Activated naive CD4-positive, alpha-beta T cell treated with anti-CD3 and anti-CD28 coated beads for 36 hours (primary cell): ENCODE data around the gene HSPA2. TPM values are rescaled to one million over a fixed set of nuclear protein-coding genes. Genes with fewer than 3 reads are reported as not detected.

Source experiments
- CTCF ChIA-PET: fragments of 350-600 bp; sonication (Branson Sonifier 250); formaldehyde crosslinking; loops from one replicate; lab custom pipeline; 2021; ENCODE audit warnings: antibody characterized with exemption; lab: Charles Lee
- DNase-seq: peaks from one replicate; pipeline ENCODE4 v3.0.0-alpha.2; 2020
- H3K27ac Mint-ChIP-seq: one replicate; pipeline ENCODE4 v1.8.0; 2021; ENCODE audit warnings: mild to moderate bottlenecking, mixed read lengths
- H3K27me3 Mint-ChIP-seq: one replicate; pipeline ENCODE4 v1.8.0; 2021; ENCODE audit warnings: low read depth, mixed read lengths
- H3K36me3 Mint-ChIP-seq: one replicate; pipeline ENCODE4 v1.8.0; 2021; ENCODE audit warnings: low read depth, mixed read lengths
- H3K4me1 Mint-ChIP-seq: one replicate; pipeline ENCODE4 v1.8.0; 2021; ENCODE audit warnings: low read depth, mixed read lengths
- H3K4me3 Mint-ChIP-seq: one replicate; pipeline ENCODE4 v1.8.0; 2021; ENCODE audit warnings: mild to moderate bottlenecking, moderate library complexity, mixed read lengths
- H3K9me3 Mint-ChIP-seq: one replicate; pipeline ENCODE4 v1.8.0; 2021; ENCODE audit warnings: mixed read lengths
- intact Hi-C: fragments of 100-400 bp; cut with micrococcal nuclease; formaldehyde crosslinking; loops from one replicate; pipeline ENCODE4 v1.15.1; 2023
- total RNA-seq, 2 experiments: library from RNA; stranded (reverse); gene quantifications; one replicate each; pipeline ENCODE4 v1.2.3, GENCODE V29; 2021

The HSPA2 gene
- 1 to 10 TPM; 4.1 to 5.1 TPM for total RNA-seq

GRCh38 chr14:64540208-64541202, at the start of gene HSPA2:
Gene HSPA2 (plus strand): TSS chr14:64540741. CDS start chr14:64540850, 109 bp downstream.
- Mint-ChIP-seq H3K36me3 (peaks cover 6% of the 10 kb centered on the region), H3K27ac (peak within 1 kb of the TSS; percentile 83), H3K4me3 (peak within 1 kb of the TSS; percentile 92), H3K27me3 (peaks cover 22% of the 10 kb centered on the region), H3K9me3 (peaks cover 2% of the 10 kb centered on the region), H3K4me1 (peaks cover 30% of the 10 kb centered on the region)
- DNase-seq: peak; percentile 97
- intact Hi-C loops: loop anchor here (1.0 to 10.0 kb wide), 8 partner anchors 9 to 686 kb away; partner anchors contain the start of genes AKAP5, FNTB, MTHFD1 and PPP1R36
- CTCF ChIA-PET: interaction anchor here (0.7 to 3.5 kb wide), 10 partner anchors 9 to 102 kb away, joined by 3 to 15 read pairs (median 4); partner anchors contain the start of gene PPP1R36

- intact Hi-C loops: no loop called here
- H3K4me1 Mint-ChIP-seq: peaks cover 46% of the 10 kb centered on the region
- H3K4me3 Mint-ChIP-seq: no peak overlapping the region
- H3K36me3 Mint-ChIP-seq: peaks cover 37% of the 10 kb centered on the region
- no peaks in the 10 kb centered on the region for H3K9me3 Mint-ChIP-seq
- DNase-seq: no peak
- CTCF ChIA-PET: interaction anchor here (0.5 to 2.2 kb wide), 3 partner anchors 12 to 36 kb away, joined by 4 to 5 read pairs (median 5); no protein-coding TSS in a partner anchor
- no peak overlapping the region for H3K27ac Mint-ChIP-seq
- no peaks in the 10 kb centered on the region for H3K27me3 Mint-ChIP-seq
These were observed 48.9 kb upstream of the HSPA2 start for GRCh38 chr14:64491637-64492036.

- H3K36me3 Mint-ChIP-seq: peaks cover 28% of the 10 kb centered on the region
- intact Hi-C loops: no loop called here
- H3K27me3 Mint-ChIP-seq: no peaks in the 10 kb centered on the region
- H3K9me3 Mint-ChIP-seq: no peaks in the 10 kb centered on the region
- H3K27ac Mint-ChIP-seq: no peak overlapping the region
- no peak overlapping the region for H3K4me3 Mint-ChIP-seq
- DNase-seq: no peak
- peaks cover 50% of the 10 kb centered on the region for H3K4me1 Mint-ChIP-seq
- CTCF ChIA-PET: interaction anchor here (0.6 to 1.0 kb wide), 5 partner anchors 14 to 344 kb away, joined by 3 to 6 read pairs (median 4); no protein-coding TSS in a partner anchor
These were observed 47.1 kb upstream of the HSPA2 start for GRCh38 chr14:64493455-64493854.

GRCh38 chr14:64495252-64495651, 45.3 kb upstream of the HSPA2 start:
- H3K27me3 Mint-ChIP-seq: no peaks in the 10 kb centered on the region
- no peak overlapping the region for H3K27ac Mint-ChIP-seq
- no peak for DNase-seq
- H3K4me3 Mint-ChIP-seq: no peak overlapping the region
- CTCF ChIA-PET: interaction anchor here (0.7 kb wide), 1 partner anchor 66 kb away, joined by 3 read pairs; no protein-coding TSS in a partner anchor
- H3K4me1 Mint-ChIP-seq: peaks cover 65% of the 10 kb centered on the region
- intact Hi-C loops: no loop called here
- peaks cover 32% of the 10 kb centered on the region for H3K36me3 Mint-ChIP-seq
- H3K9me3 Mint-ChIP-seq: no peaks in the 10 kb centered on the region

- no peak overlapping the region for H3K27ac Mint-ChIP-seq
- H3K9me3 Mint-ChIP-seq: no peaks in the 10 kb centered on the region
- CTCF ChIA-PET: interaction anchor here (0.5 to 2.3 kb wide), 11 partner anchors 13 to 511 kb away, joined by 3 to 11 read pairs (median 5); no protein-coding TSS in a partner anchor
- no peaks in the 10 kb centered on the region for H3K27me3 Mint-ChIP-seq
- DNase-seq: no peak
- intact Hi-C loops: no loop called here
- H3K4me3 Mint-ChIP-seq: no peak overlapping the region
- peaks cover 23% of the 10 kb centered on the region for H3K36me3 Mint-ChIP-seq
- peaks cover 66% of the 10 kb centered on the region for H3K4me1 Mint-ChIP-seq
These were observed 43.8 kb upstream of the HSPA2 start for GRCh38 chr14:64496764-64497163.

- intact Hi-C loops: loop anchor here (2.0 to 10.0 kb wide), 3 partner anchors 15 to 775 kb away; partner anchors contain the start of gene SGPP1
- no peak for DNase-seq
- CTCF ChIA-PET: interaction anchor here (2.1 to 3.5 kb wide), 2 partner anchors 11 to 20 kb away, joined by 8 to 32 read pairs; no protein-coding TSS in a partner anchor
- H3K36me3 Mint-ChIP-seq: peaks cover 20% of the 10 kb centered on the region
- H3K4me1 Mint-ChIP-seq: peaks cover 45% of the 10 kb centered on the region
- no peaks in the 10 kb centered on the region for H3K27me3 Mint-ChIP-seq
- H3K27ac Mint-ChIP-seq: peak overlapping the region; percentile 97
- H3K9me3 Mint-ChIP-seq: no peaks in the 10 kb centered on the region
- peak overlapping the region; percentile 56 for H3K4me3 Mint-ChIP-seq
These were observed 40.5 kb upstream of the HSPA2 start for GRCh38 chr14:64500088-64500487.

GRCh38 chr14:64501411-64502171, 39.0 kb upstream of the HSPA2 start:
- CTCF ChIA-PET: interaction anchor here (0.6 to 3.5 kb wide), 6 partner anchors 9 to 267 kb away, joined by 3 to 32 read pairs (median 5); partner anchors contain the start of gene HSPA2
- peak overlapping the region; percentile 91 for H3K4me3 Mint-ChIP-seq
- H3K9me3 Mint-ChIP-seq: no peaks in the 10 kb centered on the region
- H3K27ac Mint-ChIP-seq: peak overlapping the region; percentile 97
- H3K4me1 Mint-ChIP-seq: peaks cover 47% of the 10 kb centered on the region
- no peaks in the 10 kb centered on the region for H3K27me3 Mint-ChIP-seq
- peak; percentile 12 for DNase-seq
- H3K36me3 Mint-ChIP-seq: peaks cover 20% of the 10 kb centered on the region
- intact Hi-C loops: loop anchor here (1.0 to 10.0 kb wide), 6 partner anchors 10 to 859 kb away; partner anchors contain the start of genes SGPP1 and SYNE2

GRCh38 chr14:64502456-64502855, 38.1 kb upstream of the HSPA2 start:
- Mint-ChIP-seq H3K27me3 (no peaks in the 10 kb centered on the region), H3K27ac (peak overlapping the region; percentile 97), H3K36me3 (peaks cover 20% of the 10 kb centered on the region), H3K4me1 (peaks cover 49% of the 10 kb centered on the region), H3K9me3 (no peaks in the 10 kb centered on the region), H3K4me3 (peak overlapping the region; percentile 91)
- peak; percentile 31 for DNase-seq
- intact Hi-C loops: loop anchor here (1.0 to 10.0 kb wide), 5 partner anchors 9 to 860 kb away; partner anchors contain the start of genes SGPP1 and SYNE2
- CTCF ChIA-PET: interaction anchor here (0.6 to 3.5 kb wide), 7 partner anchors 9 to 268 kb away, joined by 3 to 32 read pairs (median 5); partner anchors contain the start of gene HSPA2

- Mint-ChIP-seq H3K27ac (peak overlapping the region; percentile 97), H3K36me3 (peaks cover 18% of the 10 kb centered on the region), H3K4me1 (peaks cover 49% of the 10 kb centered on the region), H3K27me3 (no peaks in the 10 kb centered on the region), H3K9me3 (no peaks in the 10 kb centered on the region), H3K4me3 (peak overlapping the region; percentile 91)
- CTCF ChIA-PET: interaction anchor here (0.6 to 3.5 kb wide), 6 partner anchors 8 to 116 kb away, joined by 3 to 32 read pairs (median 4); partner anchors contain the start of gene HSPA2
- intact Hi-C loops: loop anchor here (1.0 to 10.0 kb wide), 10 partner anchors 8 to 960 kb away; partner anchors contain the start of genes AKAP5, HSPA2, MTHFD1 and PPP2R5E
- peak; percentile 40 for DNase-seq
These were observed 37.6 kb upstream of the HSPA2 start for GRCh38 chr14:64502887-64503433.

- Mint-ChIP-seq H3K36me3 (peaks cover 16% of the 10 kb centered on the region), H3K4me1 (peaks cover 53% of the 10 kb centered on the region), H3K4me3 (peak within 1 kb of the TSS; percentile 91), H3K27me3 (no peaks in the 10 kb centered on the region), H3K27ac (peak within 1 kb of the TSS; percentile 99), H3K9me3 (no peaks in the 10 kb centered on the region)
- peak; percentile 94 for DNase-seq
- CTCF ChIA-PET: interaction anchor here (1.8 to 3.5 kb wide), 2 partner anchors 7 to 116 kb away, joined by 5 to 32 read pairs; no protein-coding TSS in a partner anchor
- intact Hi-C loops: loop anchor here (1.0 to 10.0 kb wide), 10 partner anchors 37 to 960 kb away; partner anchors contain the start of genes AKAP5, CHURC1, HSPA2 and MTHFD1
These were observed 36.9 kb upstream of the HSPA2 start, which contains the start of gene ZBTB25 for GRCh38 chr14:64503434-64504309. Gene ZBTB25 (minus strand): TSS chr14:64503838. CDS start chr14:64490533, 13,305 bp downstream.
